C4-2B (cell line): ENCODE measurements around the gene ARHGEF12.

Experiments used
- H3K27ac ChIP-seq: fragments of 450-650 bp; 2 replicates; pipeline ENCODE4 v1.5.1; 2017
- CTCF ChIP-seq: fragments of 450-650 bp; conservative IDR thresholded peaks from 2 replicates; pipeline ENCODE4 v1.5.1; 2017; ENCODE audit warnings: mild to moderate bottlenecking
- ZFX ChIP-seq: fragments of 450-650 bp; IDR thresholded peaks from 2 replicates; pipeline ENCODE4 v1.6.1; 2017

ARHGEF12 gene

GRCh38 chr11:120331301-120331996, 4.8 kb upstream of the ARHGEF12 start:
- no peak overlapping the region; the same call in 1 of the 2 replicates for H3K27ac ChIP-seq
- TF ChIP-seq CTCF (no peak), ZFX (no peak)

GRCh38 chr11:120332822-120333716, 3.1 kb upstream of the ARHGEF12 start:
- TF ChIP-seq ZFX (no peak), CTCF (no peak)
- H3K27ac ChIP-seq, result no peak overlapping the region

GRCh38 chr11:120333801-120334200, 2.4 kb upstream of the ARHGEF12 start:
- no peak overlapping the region for H3K27ac ChIP-seq

GRCh38 chr11:120334332-120334731, 1.9 kb upstream of the ARHGEF12 start:
- TF ChIP-seq CTCF (no peak), ZFX (no peak)
- no peak overlapping the region for H3K27ac ChIP-seq

More at GRCh38 chr11:120333801-120334200, 2.4 kb upstream of the ARHGEF12 start:
- TF ChIP-seq ZFX, result no peak
- no peak for TF ChIP-seq CTCF

GRCh38 chr11:120334894-120335462, 1.2 kb upstream of the ARHGEF12 start:
- no peak overlapping the region; the same call in 1 of the 2 replicates for H3K27ac ChIP-seq
- TF ChIP-seq ZFX (no peak), CTCF (peak; percentile 33)

- no peak for TF ChIP-seq CTCF
- no peak for TF ChIP-seq ZFX
- H3K27ac ChIP-seq, result peak overlapping the region; percentile 94
These were observed 681 bp upstream of the ARHGEF12 start for GRCh38 chr11:120335556-120335907.
